Aorta (tissue), 5 donors: ENCODE data around the gene RND1. TPM values are rescaled to one million over a fixed set of nuclear protein-coding genes. Genes with fewer than 3 reads are reported as not detected.
"Not testable (repeated sequence)": the region's sequence is repeated elsewhere in the genome, so short reads cannot be mapped to it uniquely, and the experiment has no call there.

ENCODE experiments used
- ATAC-seq: fragments of 200-7000 bp; cut with Tn5 transposase; one replicate; pipeline ENCODE4 v1.9.1; 2022; ENCODE audit warnings: moderate library complexity; ENCODE audit not compliant: low FRiP score
- DNase-seq, 2 donors: peaks; one replicate each; pipeline ENCODE4 v3.0.0-alpha.2; 2020
- H3K27ac ChIP-seq, 2 donors: one replicate each; pipeline ENCODE4 v1.5.1; 2013; ENCODE audit warnings: low read length in 2 of 2, mild to moderate bottlenecking in 2 of 2, moderate library complexity in 2 of 2, control low read depth in 1 of 2, inconsistent platforms in 1 of 2, low read depth in 1 of 2
- H3K27me3 ChIP-seq, 2 donors: one replicate each; pipeline ENCODE4 v1.6.1; 2013; ENCODE audit warnings: control low read depth in 1 of 2, low read length in 1 of 2, mild to moderate bottlenecking in 1 of 2, moderate library complexity in 1 of 2; ENCODE audit not compliant: insufficient read depth in 2 of 2, control insufficient read depth in 1 of 2
- H3K36me3 ChIP-seq, 2 donors: one replicate each; pipeline ENCODE4 v1.6.1; 2013; ENCODE audit warnings: control low read depth in 1 of 2, low read length in 1 of 2, mild to moderate bottlenecking in 1 of 2; ENCODE audit not compliant: insufficient read depth in 2 of 2, control insufficient read depth in 1 of 2
- H3K4me1 ChIP-seq, 2 donors: one replicate each; pipeline ENCODE4 v1.6.1; 2013; ENCODE audit warnings: low read length in 2 of 2, control low read depth in 1 of 2, mild to moderate bottlenecking in 1 of 2, moderate library complexity in 1 of 2; ENCODE audit not compliant: insufficient read depth in 2 of 2, control insufficient read depth in 1 of 2
- H3K4me3 ChIP-seq, 2 donors: one replicate each; pipeline ENCODE4 v1.5.1; 2013; ENCODE audit warnings: low read length in 2 of 2, control low read depth in 1 of 2, mild to moderate bottlenecking in 1 of 2
- H3K9me3 ChIP-seq: one replicate; pipeline ENCODE4 v1.6.1; 2013; ENCODE audit warnings: mild to moderate bottlenecking, low read length; ENCODE audit not compliant: control insufficient read depth
- WGBS, 2 donors: extraction: QIAGEN DNeasy Blood & Tissue Kit; methylation state at CpG; one replicate each; pipeline ENCODE4 v1.1.7; 2013; 5-methylcytosine and 5-hydroxymethylcytosine counted together
- intact Hi-C, 2 donors: fragments of 100-400 bp; cut with DNase I; formaldehyde crosslinking; loops; one replicate each; pipeline versions ENCODE4 v1.14.2 to v1.15.0; 2022
- long read RNA-seq, 2 donors: library from polyadenylated mRNA; unstranded; transcript quantifications; one replicate each; pipeline ENCODE4 v2.0.0, GENCODE V29; 2020 to 2021
- polyA plus RNA-seq, 2 donors: library from polyadenylated mRNA; stranded (reverse); fragments of 200-250 nt; gene quantifications; one replicate each; pipeline ENCODE4 v1.2.3, GENCODE V29; 2013
- total RNA-seq, 2 donors: library from RNA; stranded (reverse); fragmentation: NEBNext Ultra II Directional; extraction: Animal tissue kit (Norgen Biotek cat#: 25700); gene quantifications; one replicate each; pipeline ENCODE4 v1.2.1, GENCODE V29; 2021
- donor health status: healthy with polysubstance abuse.
- donor health status: Bipolar disorder and iron deficiency.
- donor health status: DM: no; HTN: no; CAD: no.
- donor health status: DM: no; HTN: no; CAD: no.
- donor health status: DM: yes; HTN: yes; CAD: no.

RND1 gene
- total RNA-seq (1 to 10 TPM; 3.7 TPM), polyA plus RNA-seq (under 1 TPM; 0.56 to 0.88 TPM)
- long read RNA-seq, donor 1, partial matches to known transcripts = 0 of 5 reads
- long read RNA-seq, donor 1, other reads (novel, unspliced or antisense) = 2 of 5 reads
- long read RNA-seq, donor 2, partial matches to known transcripts = 0 of 1 reads
- long read RNA-seq, donor 2, other reads (novel, unspliced or antisense) = 0 of 1 reads

DNA sequence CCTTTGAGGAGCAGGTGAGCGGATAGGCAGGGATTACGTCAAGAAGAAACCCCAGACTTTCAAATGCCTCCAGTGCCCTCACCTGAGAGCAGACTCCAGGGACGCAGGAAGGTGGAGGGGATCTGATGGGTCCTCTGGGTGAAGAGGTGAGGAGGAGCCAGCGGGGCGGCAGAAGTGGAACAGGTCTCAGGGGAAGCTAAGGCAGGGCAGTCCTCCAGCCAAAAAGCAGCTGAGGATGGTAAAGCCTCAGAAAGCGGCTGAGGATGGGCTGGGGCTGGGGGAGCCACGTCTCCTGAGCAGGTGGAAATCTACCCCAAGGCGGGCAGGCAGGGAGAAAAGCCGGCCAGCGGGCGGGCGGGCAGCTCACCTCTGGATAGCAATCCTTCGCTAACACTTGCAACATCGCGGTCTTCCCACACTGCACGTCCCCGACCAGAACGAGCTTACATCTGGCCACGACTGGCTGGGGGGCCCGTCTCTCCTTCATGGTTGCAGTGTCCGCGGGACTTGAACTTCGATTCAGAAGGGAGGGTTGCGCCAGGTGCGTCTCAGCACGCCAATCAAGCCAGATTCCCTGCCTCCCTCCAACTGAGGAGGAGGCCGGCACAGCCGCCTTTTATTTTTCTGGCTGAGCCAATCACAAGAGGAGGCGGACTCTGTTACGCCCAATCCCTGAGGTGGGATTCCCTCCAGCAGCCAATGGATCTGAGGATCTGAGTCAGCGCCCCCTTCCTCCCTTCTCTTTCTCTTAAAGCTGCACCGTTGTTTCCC, at the start of gene RND1:
RND1 (minus strand) TSS at position 590 of the 771 bp plus-strand sequence; CDS start at position 487, 103 bp downstream.
- no peaks in the 10 kb centered on the region for H3K9me3 ChIP-seq
- ATAC-seq (peak; percentile 95), DNase-seq (peak; percentile 92)
- WGBS, 2 donors = 1 to 2% methylated on average over 32 of the region's 32 CpGs
- intact Hi-C loops = no loop called here
- no peaks in the 10 kb centered on the region for H3K4me1 ChIP-seq
- H3K4me3 ChIP-seq = peak within 1 kb of the TSS; percentile 46 to 49
- H3K27ac ChIP-seq = no peak within 1 kb of the TSS
- no peaks in the 10 kb centered on the region for H3K27me3 ChIP-seq
- H3K36me3 ChIP-seq = no peaks in the 10 kb centered on the region

DNA sequence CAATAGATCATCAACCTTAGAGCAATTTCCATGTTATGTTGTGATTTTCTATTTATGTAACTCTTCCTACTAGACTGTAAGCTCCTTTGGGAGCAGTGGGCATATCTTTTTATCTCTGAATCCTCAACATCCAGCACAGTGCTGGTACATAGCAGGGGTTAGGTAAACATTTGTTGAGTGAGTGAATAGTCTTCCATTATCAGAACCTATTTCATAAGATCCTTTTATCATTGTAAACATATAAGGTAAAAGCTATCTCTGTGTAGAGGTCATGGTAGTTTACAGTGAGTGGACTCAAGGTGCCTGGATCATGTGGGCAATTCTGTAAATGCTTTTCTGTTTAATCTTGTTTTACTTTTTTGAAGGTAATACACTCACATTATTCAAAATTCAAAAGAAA, 44.5 kb upstream of the RND1 start:
- Histone ChIP-seq H3K9me3 (no peaks in the 10 kb centered on the region), H3K4me1 (no peaks in the 10 kb centered on the region), H3K27ac (no peak overlapping the region), H3K4me3 (no peak overlapping the region), H3K27me3 (no peaks in the 10 kb centered on the region), H3K36me3 (peaks cover 0 to 2% of the 10 kb centered on the region in 2 donors)
- ATAC-seq (no peak), DNase-seq (no peak)
- intact Hi-C loops = no loop called here

DNA sequence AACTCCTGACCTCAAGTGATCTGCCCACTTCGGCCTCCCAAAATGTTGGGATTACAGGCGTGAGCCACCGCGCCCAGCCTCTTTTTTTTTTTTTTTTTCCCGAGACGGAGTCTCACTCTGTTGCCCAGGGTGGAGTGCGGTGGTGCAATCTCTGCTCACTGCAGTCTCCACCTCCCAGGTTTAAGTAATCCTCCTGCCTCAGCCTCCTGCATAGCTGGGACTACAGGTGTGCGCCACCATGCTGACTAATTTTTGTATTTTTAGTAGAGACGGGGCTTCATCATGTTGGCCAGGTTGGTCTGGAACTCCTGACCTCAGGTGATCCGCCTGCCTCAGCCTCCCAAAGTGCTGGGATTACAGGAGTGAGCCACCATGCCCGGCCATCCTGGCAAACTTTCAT, 44.0 kb upstream of the RND1 start:
- H3K36me3 ChIP-seq, DNase-seq, ATAC-seq, H3K27ac ChIP-seq, H3K4me1 ChIP-seq, intact Hi-C loops, H3K4me3 ChIP-seq, H3K9me3 ChIP-seq, H3K27me3 ChIP-seq: not testable (repeated sequence)
- WGBS, 2 donors = 86 to 95% methylated on average over 11 of the region's 11 CpGs

DNA sequence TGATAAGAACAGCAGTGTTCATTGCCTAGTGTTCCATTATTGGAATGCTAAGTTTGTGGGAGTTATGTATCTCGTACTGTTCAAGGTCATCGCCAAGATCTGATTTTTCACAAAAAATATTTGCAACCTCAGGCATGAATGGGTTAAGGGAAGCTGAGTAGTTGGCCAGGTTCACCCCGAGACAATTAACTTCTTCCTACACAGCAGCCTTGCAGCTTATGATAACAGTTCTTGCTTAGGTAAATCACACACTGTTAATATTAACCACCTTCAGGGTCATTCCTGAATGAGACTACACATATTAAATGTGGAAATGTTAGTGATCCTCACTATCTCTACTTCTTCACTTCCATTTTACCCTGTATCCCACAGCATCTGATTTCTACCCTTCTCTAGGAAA, 41.6 kb upstream of the RND1 start:
- Histone ChIP-seq H3K9me3 (no peaks in the 10 kb centered on the region), H3K36me3 (no peaks in the 10 kb centered on the region), H3K4me3 (no peak overlapping the region), H3K4me1 (no peaks in the 10 kb centered on the region), H3K27ac (no peak overlapping the region), H3K27me3 (no peaks in the 10 kb centered on the region)
- DNase-seq = no peak
- intact Hi-C loops = no loop called here
- WGBS, 2 donors = 61 to 64% methylated on average over 3 of the region's 3 CpGs
- ATAC-seq = no peak

DNA sequence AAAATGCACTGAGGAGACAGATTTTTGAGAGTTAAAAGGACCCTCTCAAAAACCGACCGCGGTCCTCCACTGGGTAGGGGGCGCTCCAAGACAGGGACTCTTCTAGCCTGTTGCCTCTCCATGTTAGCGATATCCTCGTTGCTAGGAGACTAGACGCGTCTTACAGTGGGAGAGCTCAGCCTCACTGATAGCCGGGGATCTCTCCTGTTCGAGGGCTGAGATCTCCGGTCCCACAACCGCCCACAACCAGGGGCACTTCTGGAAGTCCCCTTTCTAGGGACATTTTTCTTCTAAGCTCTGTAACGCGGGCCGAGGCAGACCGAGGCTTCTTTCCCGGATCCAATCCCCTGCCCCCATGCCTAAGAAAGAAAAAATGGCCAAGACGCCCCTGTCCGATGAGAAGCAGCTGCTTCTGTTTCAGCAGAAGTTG, 38.3 kb upstream of the RND1 start:
- Histone ChIP-seq H3K27ac (no peak overlapping the region), H3K36me3 (no peaks in the 10 kb centered on the region), H3K4me1 (no peaks in the 10 kb centered on the region), H3K4me3 (no peak overlapping the region), H3K27me3 (no peaks in the 10 kb centered on the region), H3K9me3 (no peaks in the 10 kb centered on the region)
- ATAC-seq = peak; percentile 90
- WGBS, 2 donors = 0 to 1% methylated on average over 19 of the region's 19 CpGs
- DNase-seq = peak; percentile 90 to 94
- intact Hi-C loops = no loop called here

DNA sequence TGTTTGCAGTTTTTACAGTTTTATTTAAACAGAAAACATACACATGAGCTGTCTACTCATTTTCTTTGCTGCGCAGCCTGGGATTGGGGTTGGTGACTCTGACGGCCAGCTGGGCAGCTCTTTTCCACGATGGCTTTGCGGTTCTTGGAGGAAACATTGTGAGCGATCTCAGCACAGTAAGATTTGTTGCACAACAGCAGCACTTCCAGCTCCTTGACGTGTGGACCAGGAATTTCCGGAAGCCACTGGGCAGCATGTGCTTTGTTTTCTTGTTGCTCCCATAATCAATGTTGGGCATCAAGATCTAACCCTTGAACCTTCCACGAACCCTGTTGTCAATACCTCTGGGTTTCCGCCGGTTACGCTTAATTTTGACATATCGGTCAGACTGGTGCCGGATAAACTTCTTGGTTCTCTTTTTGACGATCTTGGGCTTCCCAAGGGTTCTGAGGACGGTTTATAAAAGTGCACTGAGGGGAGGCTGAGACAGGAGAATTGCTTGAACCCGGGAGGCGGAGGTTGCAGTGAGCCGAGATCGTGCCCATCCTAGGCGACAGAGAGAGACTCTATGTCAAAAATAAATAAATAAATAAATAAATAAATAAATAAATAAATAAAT, 37.8 kb upstream of the RND1 start:
- H3K36me3 ChIP-seq = no peaks in the 10 kb centered on the region
- H3K9me3 ChIP-seq = no peaks in the 10 kb centered on the region
- no peaks in the 10 kb centered on the region for H3K27me3 ChIP-seq
- DNase-seq (no peak), ATAC-seq (no peak)
- 67% methylated on average over 20 of the region's 20 CpGs for whole genome bisulfite sequencing, 2 donors
- no peaks in the 10 kb centered on the region for H3K4me1 ChIP-seq
- no peak overlapping the region for H3K27ac ChIP-seq
- no peak overlapping the region for H3K4me3 ChIP-seq
- intact Hi-C loops = no loop called here

DNA sequence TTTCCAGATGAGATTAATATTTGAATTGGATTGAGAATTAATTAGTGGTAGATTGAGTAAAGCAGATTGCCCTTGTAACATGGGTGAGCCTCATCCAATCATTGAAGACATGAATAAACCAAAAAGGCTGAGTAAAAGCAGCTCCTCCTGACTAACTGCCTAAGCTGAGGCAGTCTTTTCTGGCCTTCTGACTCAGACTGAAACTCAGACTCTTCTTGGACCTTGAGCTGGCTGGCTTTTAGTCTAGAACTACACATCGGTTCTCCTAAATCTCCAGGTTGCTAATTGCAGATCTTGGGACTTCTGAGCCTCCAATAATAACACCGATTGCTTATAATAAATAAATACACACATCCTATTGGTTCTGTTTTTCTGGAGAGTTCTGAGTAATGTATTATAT, 35.6 kb upstream of the RND1 start:
- no peak overlapping the region for H3K4me3 ChIP-seq
- H3K36me3 ChIP-seq = no peaks in the 10 kb centered on the region
- no peak for ATAC-seq
- no peaks in the 10 kb centered on the region for H3K27me3 ChIP-seq
- H3K4me1 ChIP-seq = no peaks in the 10 kb centered on the region
- 83 to 87% methylated on average over 2 of the region's 2 CpGs for WGBS, 2 donors
- intact Hi-C loops = no loop called here
- H3K9me3 ChIP-seq = no peaks in the 10 kb centered on the region
- DNase-seq = no peak
- H3K27ac ChIP-seq = no peak overlapping the region

DNA sequence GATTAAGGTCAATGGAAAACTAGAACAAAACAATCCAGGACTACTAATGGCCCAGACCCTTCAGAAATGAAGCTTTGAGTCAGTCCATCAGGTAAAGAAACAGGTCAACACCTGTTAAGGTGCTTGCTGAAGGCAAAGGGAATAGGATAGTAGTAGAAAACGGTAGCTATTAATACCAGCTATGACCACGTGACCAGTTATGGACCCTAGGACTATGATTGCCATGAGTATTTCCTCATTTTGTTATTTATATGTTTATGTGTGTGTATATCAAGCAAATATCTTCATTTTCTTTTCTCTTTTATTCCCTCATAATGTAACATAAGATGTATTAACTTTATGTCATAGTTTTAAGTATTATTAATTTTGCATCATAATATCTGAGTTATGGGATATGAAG, 34.0 kb upstream of the RND1 start:
- ATAC-seq (no peak), DNase-seq (no peak)
- Histone ChIP-seq H3K4me1 (no peaks in the 10 kb centered on the region), H3K9me3 (no peaks in the 10 kb centered on the region), H3K27ac (no peak overlapping the region), H3K4me3 (no peak overlapping the region), H3K36me3 (no peaks in the 10 kb centered on the region), H3K27me3 (no peaks in the 10 kb centered on the region)
- 74 to 81% methylated on average over 2 of the region's 2 CpGs for WGBS, 2 donors
- intact Hi-C loops = no loop called here

DNA sequence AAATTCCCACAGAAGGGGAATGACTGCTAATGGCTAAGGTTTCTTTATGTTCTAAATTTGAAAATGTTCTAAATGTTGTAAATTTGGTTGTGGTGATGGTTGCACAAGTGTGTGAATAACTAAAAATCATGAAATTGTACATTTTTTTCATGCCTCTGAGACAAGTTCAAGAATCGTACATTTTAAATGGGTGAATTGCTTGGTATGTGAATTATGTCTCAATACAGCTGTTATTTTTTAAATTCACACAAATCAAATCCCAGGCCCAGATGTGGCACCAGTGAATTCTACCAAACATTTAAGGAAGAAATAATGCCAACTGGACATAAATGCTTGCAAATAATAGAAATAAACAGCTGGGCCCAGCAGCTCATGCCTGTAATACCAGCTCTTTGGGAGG, 28.6 kb upstream of the RND1 start:
- no peaks in the 10 kb centered on the region for H3K27me3 ChIP-seq
- no peak overlapping the region for H3K27ac ChIP-seq
- DNase-seq (no peak), ATAC-seq (no peak)
- no peaks in the 10 kb centered on the region for H3K9me3 ChIP-seq
- H3K36me3 ChIP-seq = no peaks in the 10 kb centered on the region
- 45 to 46% methylated on average over 1 of the region's 1 CpG for WGBS, 2 donors
- intact Hi-C loops = no loop called here
- no peak overlapping the region for H3K4me3 ChIP-seq
- H3K4me1 ChIP-seq = no peaks in the 10 kb centered on the region
